Mesodermal cell (in vitro differentiated cells): ENCODE data around the gene ATP4B.
A peak's percentile ranks its signal among the peaks of the same experiment; 100 is the strongest.
"Not testable (repeated sequence)": the region's sequence is repeated elsewhere in the genome, so short reads cannot be mapped to it uniquely, and the experiment has no call there.

ENCODE experiments used
- H3K27ac ChIP-seq: 2 replicates; pipeline ENCODE4 v1.7.0; 2013; ENCODE audit warnings: mild to moderate bottlenecking, low read depth, low read length, moderate library complexity; ENCODE audit not compliant: severe bottlenecking
- H3K36me3 ChIP-seq: 2 replicates; pipeline ENCODE4 v1.7.1; 2013; ENCODE audit warnings: mild to moderate bottlenecking, low read length, moderate library complexity; ENCODE audit not compliant: control insufficient read depth, insufficient read depth
- H3K4me1 ChIP-seq: one replicate; pipeline ENCODE4 v1.7.1; 2013; ENCODE audit warnings: mild to moderate bottlenecking, low read length; ENCODE audit not compliant: insufficient read depth, control insufficient read depth, poor library complexity, severe bottlenecking
- H3K4me3 ChIP-seq: 2 replicates; pipeline ENCODE4 v1.7.0; 2013; ENCODE audit warnings: low read length, control low read depth, mild to moderate bottlenecking; ENCODE audit not compliant: insufficient read depth, poor library complexity, severe bottlenecking; ENCODE audit errors: extremely low read depth
- H3K9me3 ChIP-seq: 2 replicates; pipeline ENCODE4 v1.7.1; 2013; ENCODE audit warnings: mild to moderate bottlenecking, low read length, moderate library complexity; ENCODE audit not compliant: control insufficient read depth
- WGBS, 2 experiments: methylation state at CpG; one replicate each; pipeline ENCODE4 v1.1.5; 2013; ENCODE audit warnings: missing lambda C conversion rate in 2 of 2; ENCODE audit not compliant: insufficient coverage in 2 of 2; 5-methylcytosine and 5-hydroxymethylcytosine counted together

Gene ATP4B

DNA sequence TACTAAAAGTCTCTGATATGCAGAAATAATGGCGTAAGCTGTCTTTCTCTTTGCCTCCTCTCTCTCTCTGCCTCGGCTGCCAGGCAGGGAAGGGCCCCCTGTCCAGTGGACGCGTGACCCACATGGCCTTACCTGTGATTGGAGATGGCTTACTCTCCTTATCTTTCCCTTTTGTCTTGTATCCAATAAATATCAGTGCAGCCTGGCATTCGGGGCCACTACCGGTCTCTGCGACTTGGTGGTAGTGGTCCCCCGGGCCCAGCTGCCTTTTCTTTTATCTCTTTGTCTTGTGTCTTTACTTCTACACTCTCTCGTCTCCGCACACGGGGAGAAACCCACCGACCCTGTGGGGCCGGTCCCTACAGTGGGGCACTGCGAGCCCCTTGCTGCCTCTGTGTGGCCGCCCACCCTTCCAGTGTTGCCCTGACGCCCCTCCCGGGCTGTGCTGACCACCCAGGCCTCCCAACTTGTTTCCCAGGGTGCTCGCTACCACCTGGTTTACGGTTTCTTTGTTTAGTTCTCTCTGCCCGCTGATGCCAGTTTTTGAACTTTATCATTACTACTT, 35.9 kb downstream of the ATP4B start:
- not testable (repeated sequence) for H3K4me1 ChIP-seq, H3K27ac ChIP-seq, H3K4me3 ChIP-seq, H3K9me3 ChIP-seq
- H3K36me3 ChIP-seq = peaks cover 58% of the 10 kb centered on the region
- 90 to 91% methylated on average over 13 to 19 of the region's 20 CpGs for WGBS, 2 experiments

DNA sequence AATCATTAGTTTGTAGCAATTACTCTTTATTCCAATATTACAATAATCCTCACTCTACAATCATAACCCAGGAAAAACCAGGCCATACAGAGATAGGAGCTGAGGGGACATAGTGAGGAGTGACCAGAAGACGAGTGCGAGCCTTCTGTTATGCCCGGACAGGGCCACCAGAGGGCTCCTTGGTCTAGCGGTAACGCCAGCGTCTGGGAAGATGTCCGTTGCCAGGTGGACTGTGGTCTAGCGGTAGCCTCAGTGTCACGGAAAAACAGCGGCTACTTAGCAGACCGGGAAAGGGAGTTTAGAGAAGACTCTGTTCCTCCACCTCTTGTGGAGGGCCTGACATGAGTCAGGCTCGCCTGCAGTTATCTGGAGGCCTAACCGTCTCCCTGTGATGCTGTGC, 36.5 kb downstream of the ATP4B start:
- peaks cover 60% of the 10 kb centered on the region for H3K36me3 ChIP-seq
- 65 to 69% methylated on average over 9 to 11 of the region's 13 CpGs for WGBS, 2 experiments
- H3K27ac ChIP-seq, H3K4me3 ChIP-seq, H3K9me3 ChIP-seq, H3K4me1 ChIP-seq: not testable (repeated sequence)

DNA sequence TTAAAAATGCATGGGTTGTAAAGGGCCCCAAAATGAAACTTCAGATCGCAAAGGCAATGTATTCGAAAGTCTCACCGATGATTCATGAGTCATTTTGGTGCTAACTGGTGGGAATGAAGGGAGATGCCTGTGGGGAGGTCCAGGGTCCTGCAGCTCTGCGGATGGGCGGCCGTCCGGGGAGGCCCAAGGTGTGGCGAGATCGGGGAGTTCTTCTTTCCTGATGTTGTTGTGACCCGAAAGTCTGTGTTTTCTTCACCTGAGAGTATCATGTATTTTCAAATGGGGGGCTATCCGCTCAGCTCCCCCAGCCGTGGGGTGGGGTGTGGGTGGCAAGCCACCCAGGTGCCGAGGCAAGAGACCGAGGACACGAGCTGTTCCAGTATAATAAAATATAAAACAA, 37.0 kb downstream of the ATP4B start:
- Histone ChIP-seq H3K9me3 (no peaks in the 10 kb centered on the region), H3K4me3 (no peak overlapping the region), H3K27ac (no peak overlapping the region), H3K4me1 (no peaks in the 10 kb centered on the region), H3K36me3 (peaks cover 64% of the 10 kb centered on the region)
- WGBS, 2 experiments = 96 to 97% methylated on average over 9 to 10 of the region's 15 CpGs

DNA sequence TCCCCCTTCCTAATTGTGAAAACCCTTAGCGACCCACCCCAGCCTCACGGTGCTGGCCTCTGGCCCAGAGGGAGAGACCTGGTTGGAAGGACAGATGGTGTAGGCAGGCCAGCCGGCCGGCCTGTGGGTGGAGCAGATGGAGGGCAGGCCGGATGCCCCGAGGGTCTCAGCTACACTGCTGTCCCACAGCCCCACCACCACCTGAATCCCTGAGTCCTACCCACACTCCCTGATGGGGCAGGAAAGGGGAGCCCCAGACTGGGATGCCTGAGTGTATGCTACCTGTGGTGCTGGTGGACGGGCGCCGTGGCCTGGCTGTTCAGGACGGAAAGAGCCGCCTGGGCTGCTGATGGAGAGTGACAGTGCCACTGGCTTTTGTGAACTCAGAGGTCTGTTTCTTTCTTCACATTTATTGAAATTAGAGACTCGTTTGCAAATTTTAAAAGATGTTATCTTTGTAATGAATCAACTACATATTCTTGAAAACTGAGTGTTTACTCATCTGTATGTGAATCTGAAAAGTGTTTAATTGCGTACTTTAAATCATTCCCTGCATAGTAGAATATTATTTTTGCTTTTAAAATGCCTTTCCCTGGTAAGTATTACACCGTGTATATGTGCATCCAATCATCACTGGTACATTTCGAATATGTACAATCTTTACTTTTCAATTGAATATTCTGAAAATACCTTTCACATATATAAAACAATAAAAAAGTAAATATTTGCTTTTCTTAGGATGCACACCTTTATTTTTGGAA, 37.8 kb downstream of the ATP4B start:
- no peak overlapping the region for H3K4me3 ChIP-seq
- peaks cover 65% of the 10 kb centered on the region for H3K36me3 ChIP-seq
- H3K4me1 ChIP-seq = no peaks in the 10 kb centered on the region
- H3K9me3 ChIP-seq = no peaks in the 10 kb centered on the region
- 88 to 94% methylated on average over 5 to 6 of the region's 15 CpGs for WGBS, 2 experiments
- H3K27ac ChIP-seq = no peak overlapping the region

DNA sequence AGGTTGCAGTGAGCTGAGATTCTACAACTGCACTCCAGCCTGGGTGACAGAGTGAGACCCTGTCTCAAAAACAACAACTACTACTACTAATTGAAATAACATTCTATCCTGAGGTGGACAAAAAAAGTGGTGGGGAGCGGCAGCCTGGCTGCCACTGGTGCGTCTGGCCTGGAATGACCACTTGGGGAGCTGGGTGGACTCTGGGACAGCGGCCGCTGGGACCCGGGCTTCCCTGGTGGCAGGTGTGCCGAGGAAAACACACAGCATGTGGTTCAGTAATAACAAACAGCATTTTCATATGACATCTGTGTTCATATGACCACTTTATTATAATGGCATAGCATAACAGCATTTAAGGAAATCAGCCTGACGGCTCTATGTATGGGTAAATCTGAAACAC, 39.5 kb downstream of the ATP4B start:
- Histone ChIP-seq H3K9me3 (no peaks in the 10 kb centered on the region), H3K27ac (no peak overlapping the region), H3K4me3 (no peak overlapping the region), H3K36me3 (peaks cover 66% of the 10 kb centered on the region), H3K4me1 (no peaks in the 10 kb centered on the region)
- WGBS, 2 experiments = 100% methylated on average over 1 to 5 of the region's 7 CpGs

DNA sequence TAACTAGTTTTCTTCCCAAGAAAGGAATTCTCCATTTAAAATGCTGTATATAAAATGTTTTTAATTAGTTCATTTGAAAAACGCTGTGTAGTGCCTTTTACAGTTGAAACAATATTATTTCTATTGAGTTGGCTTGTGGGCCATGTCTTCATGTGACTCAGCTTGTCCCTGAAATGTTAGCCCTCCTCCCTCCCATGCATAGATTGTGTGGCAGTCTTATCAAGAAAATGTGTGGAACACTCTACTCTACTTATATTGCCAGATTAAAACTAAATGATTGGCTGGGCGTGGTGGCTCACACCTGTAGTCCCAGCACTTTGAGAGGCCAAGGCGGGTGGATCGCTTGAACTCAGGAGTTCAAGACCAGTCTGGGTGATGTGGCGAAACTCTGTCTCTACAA, 40.0 kb downstream of the ATP4B start:
- Histone ChIP-seq H3K4me3 (no peak overlapping the region), H3K4me1 (no peaks in the 10 kb centered on the region), H3K9me3 (no peaks in the 10 kb centered on the region), H3K27ac (no peak overlapping the region), H3K36me3 (peaks cover 62% of the 10 kb centered on the region)
- WGBS, 2 experiments = 90 to 92% methylated on average over 4 of the region's 5 CpGs

DNA sequence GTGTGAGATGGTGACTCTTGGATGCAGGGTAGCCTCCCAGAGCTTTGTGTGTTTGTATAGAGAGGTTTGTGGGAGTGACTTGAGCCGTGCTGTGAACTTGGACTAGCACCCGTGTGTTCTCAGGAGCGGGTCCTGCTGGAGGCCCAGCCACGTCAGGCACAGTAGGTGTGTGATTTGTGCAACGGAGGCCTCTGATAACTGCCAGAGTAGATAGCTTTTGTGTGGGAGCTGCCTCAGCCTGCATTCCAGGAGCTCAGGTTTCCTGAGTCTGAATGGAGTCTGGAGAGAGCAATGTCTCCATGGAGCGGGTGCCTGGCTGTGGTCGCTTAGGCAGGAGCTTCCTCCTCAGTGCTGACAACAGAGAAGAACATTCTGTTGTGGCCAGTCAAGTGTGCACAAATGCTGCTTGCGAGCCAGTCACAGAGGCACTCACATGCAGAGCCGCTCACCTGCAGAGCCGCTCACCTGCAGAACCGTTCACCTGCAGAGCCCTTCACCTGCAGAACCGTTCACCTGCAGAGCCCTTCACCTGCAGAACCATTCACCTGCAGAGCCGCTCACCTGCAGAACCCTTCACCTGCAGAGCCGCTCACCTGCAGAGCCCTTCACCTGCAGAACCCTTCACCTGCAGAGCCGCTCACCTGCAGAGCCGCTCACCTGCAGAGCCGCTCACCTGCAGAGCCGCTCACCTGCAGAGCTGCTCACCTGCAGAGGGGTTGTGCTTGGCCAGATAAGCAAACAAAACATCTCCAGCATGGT, 40.8 kb downstream of the ATP4B start:
- WGBS, 2 experiments = 87 to 88% methylated on average over 16 to 17 of the region's 18 CpGs
- Histone ChIP-seq H3K4me3 (no peak overlapping the region), H3K27ac (peak overlapping the region; percentile 43), H3K4me1 (no peaks in the 10 kb centered on the region), H3K36me3 (peaks cover 56% of the 10 kb centered on the region), H3K9me3 (no peaks in the 10 kb centered on the region)

DNA sequence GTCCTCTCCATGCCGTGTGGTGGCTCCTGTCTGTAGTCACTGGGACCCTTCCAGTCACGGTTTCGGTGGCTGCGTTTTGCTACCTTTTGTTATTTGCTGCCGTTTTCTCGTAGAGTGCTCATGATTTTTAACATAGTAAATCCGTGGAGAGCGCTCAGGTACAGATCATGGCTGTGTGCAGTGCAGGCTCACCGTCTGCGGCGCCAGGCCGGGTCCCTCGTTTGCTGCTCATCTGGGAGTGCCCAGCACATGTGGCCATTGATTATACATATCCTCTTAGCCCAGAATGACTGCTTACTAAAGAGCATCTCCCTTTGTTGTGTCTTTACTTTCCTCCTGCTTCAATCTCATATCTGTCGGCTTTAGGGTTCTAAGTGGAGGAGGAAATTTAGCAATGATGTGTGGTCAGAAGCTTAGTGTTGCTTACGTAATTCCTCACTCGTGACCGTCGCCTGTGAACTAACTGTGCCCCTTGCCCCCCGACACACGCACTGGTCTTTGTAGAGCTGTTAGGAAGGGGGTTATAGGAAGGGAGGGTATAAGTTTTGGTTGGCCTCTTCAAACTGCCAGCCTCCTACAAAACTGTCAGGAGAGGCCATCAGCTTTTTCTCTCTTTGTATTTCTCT, 41.6 kb downstream of the ATP4B start:
- 96% methylated on average over 13 to 19 of the region's 20 CpGs for WGBS, 2 experiments
- Histone ChIP-seq H3K4me1 (no peaks in the 10 kb centered on the region), H3K36me3 (peaks cover 61% of the 10 kb centered on the region), H3K27ac (peak overlapping the region; percentile 43), H3K9me3 (no peaks in the 10 kb centered on the region), H3K4me3 (no peak overlapping the region)

DNA sequence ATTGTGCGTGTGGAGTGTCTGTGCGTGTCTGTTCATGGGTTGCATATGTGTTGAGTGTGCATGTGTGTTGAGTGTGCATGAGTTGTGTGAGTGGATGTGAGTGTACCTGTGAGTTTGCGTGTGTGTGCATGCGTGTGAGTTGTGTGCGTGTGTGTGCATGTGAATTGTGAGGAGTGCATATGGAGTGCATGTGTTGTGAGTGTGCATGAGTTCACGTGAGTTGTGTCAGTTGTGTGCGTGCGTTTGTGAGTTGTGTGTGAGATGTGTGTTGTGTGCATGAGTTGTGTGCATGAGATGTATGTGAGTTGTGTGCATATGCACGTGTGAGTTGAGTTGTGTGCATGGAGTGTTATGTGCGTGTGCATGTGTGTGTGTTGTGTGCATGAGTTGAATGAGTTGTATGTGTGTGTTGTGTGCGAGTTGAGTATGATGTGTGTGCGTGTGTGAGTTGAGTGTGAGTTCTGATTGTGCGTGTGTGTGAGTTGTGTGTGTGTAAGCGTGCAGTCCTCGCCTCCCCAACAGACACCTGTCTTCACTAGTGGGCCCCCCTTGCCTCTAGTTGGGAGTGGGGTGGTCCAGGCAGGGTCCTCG, 44.1 kb downstream of the ATP4B start:
- no peaks in the 10 kb centered on the region for H3K4me1 ChIP-seq
- peaks cover 66% of the 10 kb centered on the region for H3K36me3 ChIP-seq
- H3K9me3 ChIP-seq = no peaks in the 10 kb centered on the region
- H3K27ac ChIP-seq = no peak overlapping the region
- H3K4me3 ChIP-seq = no peak overlapping the region
- 91 to 96% methylated on average over 12 to 13 of the region's 16 CpGs for WGBS, 2 experiments

DNA sequence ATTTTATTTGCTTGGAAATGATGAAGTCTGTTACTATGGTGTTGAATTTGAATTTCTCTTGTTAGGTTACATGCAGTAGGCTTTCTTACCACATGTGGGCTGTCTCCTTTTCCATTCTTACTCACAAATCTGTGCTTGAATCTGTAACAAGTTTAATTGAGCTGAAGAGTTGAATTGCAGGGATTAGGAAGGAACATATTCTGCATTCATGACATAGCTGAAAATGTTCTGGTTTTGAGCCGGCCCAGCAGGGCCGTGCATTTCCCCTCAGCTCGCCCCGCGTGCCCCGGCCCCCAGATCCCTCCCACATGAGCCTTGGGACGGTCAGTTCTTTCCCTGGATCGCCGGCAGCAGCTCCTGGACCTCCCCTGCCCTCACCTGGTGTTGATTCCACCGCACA, 45.4 kb downstream of the ATP4B start:
- no peaks in the 10 kb centered on the region for H3K4me1 ChIP-seq
- H3K4me3 ChIP-seq = no peak overlapping the region
- 95 to 98% methylated on average over 10 of the region's 10 CpGs for WGBS, 2 experiments
- H3K9me3 ChIP-seq = no peaks in the 10 kb centered on the region
- peaks cover 62% of the 10 kb centered on the region for H3K36me3 ChIP-seq
- H3K27ac ChIP-seq = no peak overlapping the region
